Immature natural killer cell (primary cell): ENCODE data around the gene RSPH10B2. TPM values are rescaled to one million over a fixed set of nuclear protein-coding genes. Genes with fewer than 3 reads are reported as not detected.
A peak's percentile ranks its signal among the peaks of the same experiment; 100 is the strongest.
"Not testable (repeated sequence)": the region's sequence is repeated elsewhere in the genome, so short reads cannot be mapped to it uniquely, and the experiment has no call there.

Source experiments
- DNase-seq, 3 donors: peaks; one replicate each; pipeline ENCODE4 v3.0.0; 2022; ENCODE audit warnings: mixed read lengths in 1 of 3
- H3K27ac Mint-ChIP-seq, 6 donors: one replicate each; pipeline ENCODE4 v1.8.0; 2020; ENCODE audit warnings: mixed read lengths in 6 of 6, mild to moderate bottlenecking in 5 of 6, inconsistent platforms in 4 of 6, moderate library complexity in 3 of 6
- H3K27me3 Mint-ChIP-seq, 3 donors: one replicate each; pipeline ENCODE4 v1.8.0; 2020 to 2021; ENCODE audit warnings: low read depth in 3 of 3, mild to moderate bottlenecking in 3 of 3, mixed read lengths in 3 of 3, moderate library complexity in 3 of 3, inconsistent platforms in 1 of 3
- H3K36me3 Mint-ChIP-seq, 3 donors: one replicate each; pipeline ENCODE4 v1.8.0; 2020; ENCODE audit warnings: mixed read lengths in 3 of 3, inconsistent platforms in 2 of 3, mild to moderate bottlenecking in 2 of 3
- H3K4me1 Mint-ChIP-seq, 2 donors: one replicate each; pipeline ENCODE4 v1.8.0; 2020; ENCODE audit warnings: inconsistent platforms in 2 of 2, mild to moderate bottlenecking in 2 of 2, mixed read lengths in 2 of 2, moderate library complexity in 1 of 2
- H3K4me3 Mint-ChIP-seq, 5 donors: one replicate each; pipeline ENCODE4 v1.8.0; 2020; ENCODE audit warnings: mild to moderate bottlenecking in 5 of 5, mixed read lengths in 5 of 5, inconsistent platforms in 3 of 5, moderate library complexity in 3 of 5
- H3K9me3 Mint-ChIP-seq, 6 donors: one replicate each; pipeline ENCODE4 v1.8.0; 2020; ENCODE audit warnings: mild to moderate bottlenecking in 6 of 6, mixed read lengths in 6 of 6, inconsistent platforms in 4 of 6, moderate library complexity in 3 of 6
- polyA plus RNA-seq, 3 donors: library from polyadenylated mRNA; unstranded; fragments of 300-500 nt; fragmentation: Illumina TruSeq; gene quantifications; one replicate each; pipeline ENCODE4 v1.2.3, GENCODE V29; 2021

Gene RSPH10B2
- not detected for polyA plus RNA-seq

- H3K9me3 Mint-ChIP-seq, H3K36me3 Mint-ChIP-seq, H3K27me3 Mint-ChIP-seq, DNase-seq, H3K27ac Mint-ChIP-seq, H3K4me3 Mint-ChIP-seq, H3K4me1 Mint-ChIP-seq: not testable (repeated sequence)
Observed at GRCh38 chr7:6753964-6754363, at the start of gene RSPH10B2. RSPH10B2 (plus strand) TSS chr7:6754103; CDS start chr7:6757678, 3,575 bp downstream.

GRCh38 chr7:6705959-6706665, 47.8 kb upstream of the RSPH10B2 start:
- Mint-ChIP-seq H3K27me3 (peaks cover 12 to 22% (median 13%) of the 10 kb centered on the region in 3 donors), H3K4me1 (peaks cover 48 to 55% of the 10 kb centered on the region in 2 donors), H3K27ac (peak overlapping the region; percentile 81 to 94 (median 87)), H3K4me3 (peak overlapping the region; percentile 84 to 96 (median 94)), H3K9me3 (peaks cover 0 to 3% (median 0%) of the 10 kb centered on the region in 6 donors), H3K36me3 (peaks cover 24 to 33% (median 25%) of the 10 kb centered on the region in 3 donors)
- no peak for DNase-seq

GRCh38 chr7:6706666-6707407, 47.1 kb upstream of the RSPH10B2 start, which contains the start of gene ZNF12:
ZNF12 (minus strand) TSS chr7:6706947; CDS start chr7:6705173, 1,774 bp downstream.
- peak within 1 kb of the TSS; percentile 89 to 95 (median 93) for H3K27ac Mint-ChIP-seq
- H3K4me3 Mint-ChIP-seq, result peak within 1 kb of the TSS; percentile 86 to 96 (median 94)
- H3K4me1 Mint-ChIP-seq, result peaks cover 42 to 47% of the 10 kb centered on the region in 2 donors
- peaks cover 20 to 26% (median 20%) of the 10 kb centered on the region in 3 donors for H3K36me3 Mint-ChIP-seq
- H3K9me3 Mint-ChIP-seq, result peaks cover 0 to 3% (median 0%) of the 10 kb centered on the region in 6 donors
- peak; percentile 94 to 96 (median 95) for DNase-seq
- peaks cover 10 to 22% (median 13%) of the 10 kb centered on the region in 3 donors for H3K27me3 Mint-ChIP-seq

- peaks cover 10 to 22% (median 15%) of the 10 kb centered on the region in 3 donors for H3K27me3 Mint-ChIP-seq
- no peak for DNase-seq
- peak overlapping the region in 1 of 6 donors; percentile 65 for H3K27ac Mint-ChIP-seq
- peaks cover 31 to 33% of the 10 kb centered on the region in 2 donors for H3K4me1 Mint-ChIP-seq
- H3K9me3 Mint-ChIP-seq, result no peaks in the 10 kb centered on the region
- peak overlapping the region in 4 of 5 donors; percentile 44 to 70 (median 62) for H3K4me3 Mint-ChIP-seq
- H3K36me3 Mint-ChIP-seq, result peaks cover 10 to 16% (median 12%) of the 10 kb centered on the region in 3 donors
Observed at GRCh38 chr7:6708304-6708703, 45.6 kb upstream of the RSPH10B2 start.

- no peaks in the 10 kb centered on the region for H3K9me3 Mint-ChIP-seq
- no peak overlapping the region for H3K4me3 Mint-ChIP-seq
- peaks cover 10 to 22% (median 13%) of the 10 kb centered on the region in 3 donors for H3K27me3 Mint-ChIP-seq
- no peak for DNase-seq
- peaks cover 2 to 8% (median 6%) of the 10 kb centered on the region in 3 donors for H3K36me3 Mint-ChIP-seq
- H3K4me1 Mint-ChIP-seq, result peaks cover 21% of the 10 kb centered on the region in 2 donors
- no peak overlapping the region for H3K27ac Mint-ChIP-seq
Observed at GRCh38 chr7:6709808-6710207, 44.1 kb upstream of the RSPH10B2 start.

- Mint-ChIP-seq H3K36me3 (no peaks in the 10 kb centered on the region), H3K4me3 (no peak overlapping the region)
Observed at GRCh38 chr7:6714360-6714759, 39.5 kb upstream of the RSPH10B2 start.

GRCh38 chr7:6715898-6716297, 38.0 kb upstream of the RSPH10B2 start:
- H3K9me3 Mint-ChIP-seq, H3K4me3 Mint-ChIP-seq, H3K36me3 Mint-ChIP-seq, H3K4me1 Mint-ChIP-seq, DNase-seq, H3K27ac Mint-ChIP-seq: not testable (repeated sequence)
- H3K27me3 Mint-ChIP-seq, result peaks cover 5 to 21% (median 10%) of the 10 kb centered on the region in 3 donors

More at GRCh38 chr7:6714360-6714759, 39.5 kb upstream of the RSPH10B2 start:
- peaks cover 0 to 4% of the 10 kb centered on the region in 2 donors for H3K4me1 Mint-ChIP-seq
- H3K27ac Mint-ChIP-seq, result no peak overlapping the region
- DNase-seq, result no peak
- peaks cover 5 to 26% (median 8%) of the 10 kb centered on the region in 3 donors for H3K27me3 Mint-ChIP-seq
- H3K9me3 Mint-ChIP-seq, result no peaks in the 10 kb centered on the region

GRCh38 chr7:6718124-6718523, 35.8 kb upstream of the RSPH10B2 start:
- no peak overlapping the region for H3K27ac Mint-ChIP-seq
- H3K27me3 Mint-ChIP-seq, result peaks cover 9 to 25% (median 10%) of the 10 kb centered on the region in 3 donors
- no peak for DNase-seq
- H3K9me3 Mint-ChIP-seq, result no peaks in the 10 kb centered on the region
- peaks cover 0 to 4% of the 10 kb centered on the region in 2 donors for H3K4me1 Mint-ChIP-seq
- no peak overlapping the region for H3K4me3 Mint-ChIP-seq
- no peaks in the 10 kb centered on the region for H3K36me3 Mint-ChIP-seq

- H3K27me3 Mint-ChIP-seq, result peaks cover 5 to 12% (median 12%) of the 10 kb centered on the region in 3 donors
- H3K27ac Mint-ChIP-seq, H3K4me1 Mint-ChIP-seq, H3K36me3 Mint-ChIP-seq, H3K9me3 Mint-ChIP-seq, H3K4me3 Mint-ChIP-seq, DNase-seq: not testable (repeated sequence)
Observed at GRCh38 chr7:6724351-6724750, 29.6 kb upstream of the RSPH10B2 start.

GRCh38 chr7:6725003-6725402, 28.9 kb upstream of the RSPH10B2 start:
- no peak for DNase-seq
- no peak overlapping the region for H3K4me3 Mint-ChIP-seq
- peaks cover 8 to 15% (median 15%) of the 10 kb centered on the region in 3 donors for H3K27me3 Mint-ChIP-seq
- peaks cover 8 to 12% of the 10 kb centered on the region in 2 donors for H3K4me1 Mint-ChIP-seq
- no peaks in the 10 kb centered on the region for H3K36me3 Mint-ChIP-seq
- no peak overlapping the region for H3K27ac Mint-ChIP-seq
- H3K9me3 Mint-ChIP-seq, result peaks cover 0 to 2% (median 0%) of the 10 kb centered on the region in 6 donors

GRCh38 chr7:6726341-6726740, 27.6 kb upstream of the RSPH10B2 start:
- H3K27ac Mint-ChIP-seq, H3K4me3 Mint-ChIP-seq, H3K9me3 Mint-ChIP-seq, DNase-seq, H3K36me3 Mint-ChIP-seq: not testable (repeated sequence)
- H3K4me1 Mint-ChIP-seq, result peaks cover 20 to 23% of the 10 kb centered on the region in 2 donors
- peaks cover 7 to 14% (median 12%) of the 10 kb centered on the region in 3 donors for H3K27me3 Mint-ChIP-seq

GRCh38 chr7:6727663-6728062, 26.2 kb upstream of the RSPH10B2 start:
- no peak for DNase-seq
- H3K27me3 Mint-ChIP-seq, result peaks cover 5 to 11% (median 10%) of the 10 kb centered on the region in 3 donors
- peaks cover 0 to 2% (median 0%) of the 10 kb centered on the region in 6 donors for H3K9me3 Mint-ChIP-seq
- peaks cover 27% of the 10 kb centered on the region in 2 donors for H3K4me1 Mint-ChIP-seq
- peaks cover 0 to 4% (median 0%) of the 10 kb centered on the region in 3 donors for H3K36me3 Mint-ChIP-seq
- H3K27ac Mint-ChIP-seq, result no peak overlapping the region
- H3K4me3 Mint-ChIP-seq, result peak overlapping the region in 2 of 5 donors; percentile 63 to 87

GRCh38 chr7:6728893-6729491, 24.9 kb upstream of the RSPH10B2 start:
- not testable (repeated sequence) for H3K9me3 Mint-ChIP-seq, DNase-seq
- peaks cover 5 to 11% (median 5%) of the 10 kb centered on the region in 3 donors for H3K27me3 Mint-ChIP-seq
- peak overlapping the region; percentile 82 to 94 (median 88) for H3K27ac Mint-ChIP-seq
- H3K4me3 Mint-ChIP-seq, result peak overlapping the region; percentile 87 to 91 (median 90)
- H3K36me3 Mint-ChIP-seq, result peaks cover 0 to 13% (median 8%) of the 10 kb centered on the region in 3 donors
- peaks cover 31 to 32% of the 10 kb centered on the region in 2 donors for H3K4me1 Mint-ChIP-seq
